ENCODE results near the gene CDH8.

CDH8 gene

DNA sequence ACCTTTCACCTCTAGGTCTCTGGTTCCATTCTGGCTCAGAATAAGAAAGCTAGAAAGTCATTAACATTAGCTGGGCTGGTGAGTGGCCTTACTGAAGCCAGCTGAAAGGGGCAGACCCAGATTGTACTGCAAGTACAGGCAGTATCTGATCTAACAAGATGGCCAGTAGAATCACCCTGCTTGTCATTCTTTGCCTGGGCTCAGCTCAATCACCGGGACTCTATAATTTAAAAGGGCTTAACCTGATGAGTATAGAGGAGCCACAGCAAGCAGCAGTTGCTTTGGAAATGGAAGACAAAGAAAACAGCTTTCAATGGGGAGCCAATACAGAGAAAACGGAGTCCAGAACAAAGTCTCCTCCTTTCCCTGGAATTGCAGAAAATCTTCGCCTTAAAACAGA is 13.6 kb downstream of the CDH8 start:
- no peak for DNase-seq

DNA sequence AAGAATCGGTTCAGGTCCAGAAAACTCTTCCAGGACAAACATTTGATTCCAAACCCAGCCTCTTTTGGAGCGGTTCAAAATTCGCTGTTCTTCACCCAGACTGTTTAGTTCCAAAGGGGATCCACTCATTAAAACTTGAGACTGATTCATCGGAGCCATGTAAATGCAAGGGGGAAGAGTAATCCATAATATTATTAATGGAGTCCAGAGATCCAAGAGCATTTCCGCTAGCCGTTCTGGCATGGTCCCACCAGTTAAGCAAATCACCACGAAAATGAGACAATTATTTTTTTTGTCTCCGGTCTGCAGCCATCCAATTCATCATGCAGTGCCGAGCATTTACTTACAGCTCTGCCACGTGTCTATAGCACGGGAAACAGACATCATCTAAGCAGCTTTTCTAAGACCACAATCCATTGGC is 15.1 kb downstream of the CDH8 start:
- DNase-seq, result no peak

DNA sequence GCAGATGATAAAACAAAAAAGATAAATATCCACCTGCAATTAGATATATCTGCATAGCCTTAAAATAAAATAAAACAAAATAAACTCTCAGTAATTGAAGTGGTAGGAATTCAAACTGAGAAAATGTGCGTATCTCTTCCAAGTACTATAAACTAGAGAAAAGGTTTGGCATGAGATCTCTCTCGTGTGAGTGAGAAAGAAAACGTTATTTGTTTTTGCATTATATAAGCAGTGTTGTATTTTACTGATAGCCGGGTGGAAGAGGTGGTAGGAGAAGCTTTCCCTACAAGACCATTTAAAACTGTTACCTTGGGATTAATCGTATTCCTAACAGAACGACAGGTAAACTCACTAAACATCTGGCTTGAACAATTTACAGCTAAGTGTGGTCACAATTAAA is 15.6 kb downstream of the CDH8 start:
- DNase-seq, result no peak

DNA sequence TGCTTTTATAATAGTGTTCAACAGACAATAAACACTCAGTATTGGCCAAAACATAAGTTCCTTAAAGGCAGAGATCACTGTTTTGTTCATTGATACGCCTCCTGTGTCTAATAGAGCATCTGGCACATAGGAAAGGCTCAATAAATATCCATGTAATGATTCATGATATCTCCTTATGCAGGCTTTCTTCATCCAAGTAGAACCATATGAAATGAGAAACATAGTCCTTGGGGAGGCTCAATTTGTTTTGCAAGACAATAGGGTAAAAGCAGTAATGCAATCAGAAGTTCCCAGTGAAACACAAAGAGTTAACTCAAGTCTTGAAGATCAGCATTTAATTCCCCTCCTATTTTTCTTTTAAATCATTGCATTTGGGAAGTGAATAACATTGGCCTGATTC is 16.4 kb downstream of the CDH8 start:
- DNase-seq, result no peak

DNA sequence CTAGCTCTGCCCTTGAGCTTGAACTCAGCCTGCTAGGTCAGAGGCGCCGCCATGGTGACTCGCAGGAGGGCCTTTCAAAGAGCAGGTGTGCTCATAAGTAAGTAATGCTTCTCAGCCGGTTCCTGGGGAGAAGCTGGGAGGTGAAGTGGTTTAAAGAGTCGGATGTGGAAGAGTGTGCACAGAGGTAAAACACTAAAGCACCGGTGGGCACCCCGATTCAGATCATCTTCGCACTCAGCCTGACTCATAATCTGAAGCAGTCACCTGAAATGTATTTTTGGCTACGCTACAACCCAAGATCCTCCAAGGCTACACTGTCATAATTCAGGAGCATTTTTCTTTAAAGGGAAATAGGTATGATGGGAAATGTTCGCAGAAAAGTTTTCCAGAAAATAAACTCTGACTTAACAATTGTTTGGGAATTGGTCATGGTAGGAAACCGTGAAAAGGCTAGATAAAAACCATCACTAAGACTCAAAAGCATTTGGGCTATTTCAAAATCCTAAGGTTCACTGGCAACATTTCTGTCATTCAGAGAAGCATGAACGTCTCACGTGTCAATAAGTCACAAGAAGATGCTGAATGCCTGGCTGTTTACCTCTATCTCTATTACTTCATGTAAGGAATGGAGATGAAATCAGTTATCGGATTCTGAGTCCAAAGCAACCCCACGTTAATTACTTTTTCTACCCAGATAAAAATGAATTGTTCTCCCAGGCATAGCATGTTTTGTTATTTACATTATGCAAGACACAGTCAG is 17.8 kb downstream of the CDH8 start:
- no peak for DNase-seq

DNA sequence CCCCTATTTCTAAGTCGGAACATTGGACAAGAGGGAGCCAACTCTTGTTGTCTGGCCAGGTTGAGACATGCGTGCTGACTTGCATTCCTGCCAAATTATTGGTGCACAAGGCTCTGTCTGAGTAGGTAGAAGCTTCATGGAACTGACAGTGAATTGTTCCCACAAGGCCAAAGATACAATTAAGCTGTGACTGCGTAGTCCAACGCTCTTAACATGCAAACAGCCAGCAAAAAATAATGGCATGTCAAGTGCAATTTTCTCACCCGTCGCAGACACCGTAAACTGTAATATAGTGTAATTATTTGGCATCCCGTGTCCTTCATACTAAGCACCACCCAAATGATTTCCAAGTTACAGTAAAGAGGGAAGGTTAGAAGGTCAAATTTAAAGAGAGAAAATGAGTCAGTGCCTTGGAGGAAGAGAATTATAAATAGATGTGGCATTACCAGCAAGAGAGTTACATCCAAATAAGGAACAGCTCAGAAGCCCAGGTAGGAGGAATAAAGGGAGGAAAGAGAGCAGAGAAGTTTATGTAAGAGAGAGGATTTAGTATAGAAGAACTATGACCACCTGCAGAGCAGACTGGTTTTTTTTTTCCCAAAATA is 21.8 kb downstream of the CDH8 start:
- no peak for DNase-seq

DNA sequence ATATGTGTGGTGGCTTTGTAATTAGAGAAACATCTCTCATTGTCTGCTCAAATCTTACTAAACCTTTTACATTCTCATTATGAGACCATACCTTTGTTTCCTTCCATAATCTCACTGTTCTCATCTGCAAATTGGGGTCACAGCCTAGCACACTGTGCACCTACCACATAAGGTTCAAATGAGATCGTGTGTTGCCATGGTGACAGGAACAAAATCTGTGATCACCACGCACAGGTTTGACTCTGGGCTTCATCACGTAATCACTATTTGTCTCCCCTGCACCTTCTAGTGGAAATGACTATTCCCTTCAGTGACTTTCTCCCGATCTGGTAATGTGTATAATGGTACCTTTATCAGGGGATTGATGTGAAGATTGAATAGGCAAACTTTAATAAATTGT is 26.1 kb downstream of the CDH8 start:
- DNase-seq, result no peak

DNA sequence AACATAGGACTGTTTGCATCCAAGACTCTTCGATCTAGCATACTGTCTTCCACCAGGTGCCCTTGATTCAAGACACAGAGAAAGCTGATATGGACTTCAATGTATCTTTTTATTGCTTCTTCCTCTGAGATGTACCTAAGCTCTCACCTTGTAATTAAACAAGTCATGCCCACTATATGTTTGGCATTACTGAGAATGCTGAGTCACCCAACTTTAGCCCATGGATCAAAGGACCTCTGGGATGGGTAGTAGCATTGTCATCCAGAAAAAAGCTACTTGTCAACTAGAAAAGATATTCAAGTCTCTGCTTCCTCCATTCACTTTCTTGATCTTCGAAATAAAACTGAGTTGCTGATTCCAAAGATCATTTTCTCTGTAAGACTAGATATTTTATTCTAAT is 37.8 kb downstream of the CDH8 start:
- DNase-seq, result no peak

DNA sequence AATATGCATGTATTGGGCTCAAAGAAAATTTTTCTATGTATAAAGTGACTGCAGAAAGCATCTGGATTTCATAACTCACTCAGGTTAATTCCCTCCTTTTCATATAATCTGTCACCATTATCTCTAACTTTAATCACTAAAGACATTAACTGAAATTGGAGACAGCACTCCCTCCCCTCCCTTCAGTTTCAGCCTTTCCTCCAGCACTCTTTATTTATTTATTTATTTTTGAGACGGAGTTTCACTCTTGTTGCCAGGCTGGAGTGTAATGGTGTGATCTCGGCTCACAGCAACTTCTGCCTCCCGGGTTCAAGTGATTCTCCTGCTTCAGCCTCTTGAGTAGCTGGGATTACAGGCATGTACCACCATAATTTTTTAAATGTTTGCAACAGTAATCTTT is 43.1 kb downstream of the CDH8 start:
- no peak for DNase-seq

DNA sequence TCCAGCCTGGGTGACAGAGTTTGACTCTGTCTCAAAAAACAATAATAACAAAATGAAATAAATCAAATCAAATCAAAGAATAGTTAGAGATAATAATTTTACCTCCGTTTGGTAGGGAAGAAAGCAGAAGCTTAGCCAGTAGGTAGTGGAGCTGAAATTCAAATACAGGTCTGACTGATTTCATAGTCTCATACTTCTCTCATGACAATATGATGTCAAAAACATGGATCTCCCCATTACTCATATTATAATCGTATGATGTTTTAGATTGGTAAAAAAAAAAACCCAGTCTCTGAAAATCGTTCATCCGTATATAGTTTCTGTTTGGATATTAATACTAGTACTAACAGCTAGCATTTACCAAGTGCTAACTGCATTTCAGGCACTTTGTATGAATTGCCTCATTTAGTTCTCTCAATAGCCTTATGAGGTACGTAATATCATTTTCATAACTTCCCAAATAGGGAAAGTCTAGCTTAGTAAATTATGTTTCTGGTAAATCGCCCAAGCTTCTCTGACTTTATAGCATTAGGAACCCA is 48.7 kb downstream of the CDH8 start:
- DNase-seq, result no peak

DNA sequence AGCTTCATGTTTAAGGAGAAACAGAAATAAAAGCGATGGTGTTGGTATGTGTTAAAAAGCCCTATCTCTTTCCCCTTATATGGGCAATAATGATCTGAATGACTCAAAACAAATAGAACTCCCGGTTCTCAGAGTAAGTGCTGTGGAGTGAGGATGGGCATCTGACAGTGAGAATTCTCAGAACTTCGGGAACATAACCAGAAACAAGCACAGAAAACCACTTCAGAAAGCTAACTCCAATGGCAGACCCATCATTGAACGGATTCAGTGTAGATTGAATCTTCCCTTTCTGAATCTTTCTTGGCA is 67.2 kb downstream of the CDH8 start:
- no peak for DNase-seq

DNA sequence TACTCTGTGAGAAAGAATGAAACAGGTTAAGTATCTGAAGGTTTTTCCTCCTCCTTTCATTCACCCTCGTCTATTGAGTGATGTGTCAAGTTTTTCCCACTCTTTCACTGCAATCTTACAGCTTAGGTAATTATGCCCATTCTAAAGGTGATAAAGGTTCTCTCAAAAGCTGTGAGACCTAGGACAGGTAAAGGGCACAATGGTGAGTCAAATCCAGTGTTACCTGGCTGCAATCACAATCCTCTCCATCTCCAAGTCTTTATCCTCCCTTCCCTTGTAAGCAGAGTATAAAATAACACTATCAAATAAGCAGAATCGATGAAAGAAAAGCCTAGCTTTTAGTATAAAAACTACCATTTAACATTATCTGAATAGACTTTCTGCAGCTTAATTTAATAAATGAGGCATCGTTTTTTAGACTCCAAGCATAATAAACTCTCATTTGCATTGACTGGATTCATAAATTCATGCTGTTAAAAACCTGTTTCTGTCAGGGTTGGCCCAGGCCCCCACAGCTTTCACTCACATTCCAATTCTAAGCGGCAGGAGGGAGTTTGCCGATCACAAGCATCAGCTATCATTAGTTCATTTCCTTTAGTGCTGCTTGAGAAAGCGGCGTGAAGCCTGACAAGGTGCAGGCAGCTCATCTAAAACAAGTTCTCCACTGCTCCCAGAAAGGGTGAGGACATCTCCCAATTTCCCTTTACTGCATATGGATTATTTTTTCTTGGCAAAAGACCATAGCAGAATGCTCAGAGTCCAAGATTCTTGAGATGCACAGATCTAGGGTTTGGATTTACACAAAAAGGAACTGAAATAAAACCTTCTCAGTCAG is 67.8 kb downstream of the CDH8 start:
- DNase-seq, result no peak

DNA sequence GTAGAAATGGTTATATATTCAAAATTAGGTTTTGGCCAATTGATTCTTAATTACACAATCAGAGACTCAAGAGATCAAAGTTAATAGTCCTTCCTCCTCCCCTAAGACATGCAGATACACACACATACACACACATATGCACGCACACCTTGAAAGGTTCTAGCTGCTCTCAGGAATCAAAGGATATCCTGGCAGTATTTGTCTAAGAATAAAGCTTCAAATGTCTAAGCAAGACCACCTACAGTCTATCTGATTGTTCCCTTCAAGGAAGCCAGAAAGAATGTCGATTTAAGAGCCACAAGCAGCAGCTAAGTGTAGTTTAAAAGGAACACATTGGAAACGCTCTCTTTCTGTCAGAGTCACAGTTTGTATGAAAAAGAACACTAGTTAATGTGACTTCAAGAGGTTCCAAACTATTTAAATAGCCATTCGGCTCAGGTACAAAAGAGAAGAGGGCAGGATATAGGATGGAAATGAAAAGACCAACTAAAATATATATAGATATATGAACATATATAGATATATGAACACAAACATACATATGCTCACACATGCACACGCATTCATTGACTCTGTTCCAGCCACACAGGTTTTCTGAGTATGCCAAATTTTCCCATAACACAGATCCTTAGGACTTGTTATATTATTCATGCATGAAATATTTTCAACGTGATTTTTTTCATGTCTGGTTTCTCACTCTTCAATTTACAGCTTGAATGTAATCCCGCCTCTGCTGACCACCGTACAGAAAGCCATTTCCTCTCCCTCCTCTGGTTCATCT is 79.0 kb downstream of the CDH8 start:
- no peak for DNase-seq

DNA sequence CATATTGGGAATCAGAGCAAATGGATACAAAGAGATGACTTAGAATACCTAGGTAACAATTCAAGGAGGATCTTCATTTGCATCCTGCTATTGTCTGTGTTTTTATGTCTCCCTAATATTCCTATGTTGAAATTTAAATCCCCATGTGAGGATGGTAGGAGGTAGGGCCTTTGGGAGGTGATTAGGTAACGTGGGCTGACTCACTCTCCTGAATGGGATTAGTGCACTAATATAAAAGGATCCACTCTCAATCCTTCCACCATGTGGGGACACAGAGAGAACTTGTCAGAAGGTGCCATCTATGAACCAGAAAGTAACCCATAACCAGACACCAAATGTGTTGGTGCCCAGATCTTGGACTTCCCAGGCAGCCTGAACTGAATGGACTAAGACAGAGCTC is 83.4 kb downstream of the CDH8 start:
- DNase-seq, result no peak

DNA sequence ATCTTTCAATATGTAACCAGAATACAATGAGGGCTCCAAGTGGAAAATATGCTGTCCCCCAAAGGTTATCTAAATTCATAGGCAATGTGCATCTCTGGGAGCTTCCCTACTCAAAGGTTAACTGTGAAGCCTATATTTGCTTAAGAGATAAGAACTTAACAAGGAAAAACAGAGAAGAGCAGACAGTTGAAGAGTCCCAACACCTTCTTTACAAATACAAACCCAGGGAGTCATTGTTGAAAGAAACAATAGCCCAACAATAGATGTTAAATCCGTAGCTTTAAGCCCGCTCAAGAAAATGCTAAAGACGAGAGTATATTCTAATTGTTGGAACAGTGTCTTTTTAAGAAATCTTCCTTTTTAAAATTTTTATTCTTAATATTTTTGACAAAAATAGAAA is 87.8 kb downstream of the CDH8 start:
- DNase-seq, result no peak

DNA sequence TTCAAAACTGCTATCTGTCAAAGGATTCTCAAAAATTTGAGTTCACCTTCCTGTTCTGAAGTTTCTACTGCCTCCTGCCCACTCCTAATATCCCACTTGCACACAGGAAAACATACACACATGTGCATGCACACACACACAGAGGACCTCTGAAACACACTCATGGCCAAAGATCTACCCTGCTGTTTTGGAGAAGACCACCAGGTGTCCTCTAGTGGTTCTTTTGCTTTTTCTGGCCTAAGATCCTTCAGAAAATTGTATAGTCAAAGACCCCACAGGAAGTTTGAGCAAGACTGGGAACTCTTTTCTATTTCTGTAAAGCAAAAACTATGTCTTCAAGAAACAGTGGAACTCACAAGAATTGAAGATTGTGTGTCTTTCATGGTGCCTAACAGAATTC is 90.2 kb downstream of the CDH8 start:
- DNase-seq, result no peak

DNA sequence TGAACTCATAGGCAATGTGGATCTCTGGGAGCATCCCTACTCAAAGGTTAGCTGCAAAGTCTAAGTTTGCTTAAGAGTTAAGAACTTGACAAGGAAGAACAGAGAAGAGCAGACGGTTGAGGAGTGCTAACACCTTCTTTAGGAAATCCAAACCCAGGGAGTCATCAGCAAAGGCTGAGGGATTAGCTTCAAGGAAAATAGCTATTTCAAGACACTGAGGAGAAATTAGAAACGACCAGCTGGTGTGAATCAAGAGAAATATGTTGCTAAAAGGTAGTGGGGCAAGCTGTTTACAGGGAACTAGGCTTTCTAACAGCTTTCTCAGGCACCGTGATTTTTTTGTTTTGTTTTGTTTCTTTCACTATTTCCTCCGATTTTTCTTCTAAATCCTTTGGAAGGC is 90.7 kb downstream of the CDH8 start:
- DNase-seq, result no peak

DNA sequence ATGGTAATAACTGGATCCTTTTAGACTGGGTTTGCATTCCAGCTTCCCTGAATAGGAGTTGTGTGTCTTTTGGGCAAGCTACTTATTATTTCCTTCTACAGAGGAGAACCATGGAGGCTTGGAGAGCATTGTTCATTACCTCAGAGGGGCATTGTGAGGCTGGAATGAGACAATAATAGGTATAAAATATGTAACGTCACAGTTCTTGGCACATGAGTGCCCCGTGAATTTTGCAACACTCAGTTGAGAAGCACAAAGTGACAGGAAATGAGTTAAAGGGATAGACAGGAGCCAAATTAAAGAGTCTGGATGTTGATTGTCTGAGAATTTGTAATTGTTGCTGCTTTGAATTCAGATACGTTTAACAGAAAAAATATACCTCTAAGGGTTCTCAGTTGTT is 92.2 kb downstream of the CDH8 start:
- DNase-seq, result no peak

DNA sequence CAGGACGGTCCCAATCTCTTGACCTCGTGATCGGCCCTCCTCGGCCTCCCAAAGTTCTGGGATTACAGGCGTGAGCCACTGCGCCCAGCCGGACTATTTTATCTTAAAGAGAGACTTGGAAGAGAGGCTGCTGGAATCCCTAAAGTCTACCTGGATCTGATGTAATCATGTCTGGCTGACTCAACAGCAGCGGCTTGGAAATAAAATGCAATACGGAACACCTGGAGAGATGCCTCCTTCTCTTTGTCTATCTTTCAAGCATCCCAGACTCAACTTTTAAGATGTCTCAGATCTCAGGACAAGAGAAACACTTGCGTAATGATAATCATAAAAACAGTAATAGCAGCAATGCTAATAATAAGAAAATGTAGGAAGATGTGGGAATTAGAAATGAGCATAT is 95.6 kb downstream of the CDH8 start:
- no peak for DNase-seq

DNA sequence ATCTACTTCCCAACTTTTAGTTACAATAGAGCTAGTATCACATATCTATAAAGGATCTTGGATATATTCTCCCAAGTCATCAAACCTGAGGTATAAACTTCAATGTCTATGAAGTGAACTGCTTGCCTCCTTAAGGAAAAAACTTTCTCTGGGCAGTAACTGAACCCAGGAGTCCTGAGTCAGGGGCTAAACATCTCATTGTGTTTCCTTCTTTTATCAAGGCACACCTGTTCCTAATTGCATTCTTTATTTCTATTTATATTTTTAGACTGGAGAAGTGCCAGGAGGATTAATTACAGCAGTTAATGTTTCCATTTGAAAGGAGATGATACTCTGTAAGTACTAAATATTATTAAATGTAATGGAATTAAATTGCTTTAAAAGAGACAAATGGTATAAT is 98.6 kb downstream of the CDH8 start:
- no peak for DNase-seq

DNA sequence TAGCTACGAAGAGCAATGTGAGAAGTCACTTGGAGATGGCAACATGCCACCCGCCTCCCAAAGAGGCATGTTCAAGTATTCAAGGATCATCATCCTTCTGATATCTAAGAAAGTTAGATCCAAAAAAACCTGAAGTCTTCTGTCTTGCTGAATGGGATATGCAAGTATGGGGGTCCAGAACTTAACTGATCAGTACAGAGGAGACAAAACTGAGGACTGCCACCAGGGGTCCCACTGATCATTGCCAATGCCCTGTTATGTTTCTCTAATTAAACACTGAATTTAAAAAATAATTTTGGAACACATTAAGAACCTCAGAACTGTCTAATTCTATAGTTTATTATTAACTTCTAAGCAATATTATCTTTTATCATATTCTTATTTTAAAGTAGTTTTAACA is 99.7 kb downstream of the CDH8 start:
- DNase-seq, result no peak

DNA sequence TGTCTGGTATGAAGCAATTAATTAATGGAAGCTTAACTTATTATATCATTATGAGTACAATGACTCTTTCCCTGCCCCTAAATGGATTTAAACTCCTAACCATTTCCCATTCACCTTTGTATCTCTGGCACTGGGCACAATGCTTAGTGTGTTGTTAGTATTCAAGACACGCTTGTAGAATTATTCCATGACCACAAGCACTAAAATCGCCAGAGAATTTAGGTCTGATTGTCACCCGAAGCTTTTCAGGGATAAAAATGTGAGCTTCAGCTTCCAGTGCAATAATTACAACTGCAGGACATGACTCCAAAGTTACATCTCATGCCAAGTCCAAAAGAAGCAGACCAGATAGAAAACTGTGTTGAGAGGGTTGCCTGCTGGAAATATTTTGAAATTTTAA is 101.6 kb downstream of the CDH8 start:
- DNase-seq, result no peak

DNA sequence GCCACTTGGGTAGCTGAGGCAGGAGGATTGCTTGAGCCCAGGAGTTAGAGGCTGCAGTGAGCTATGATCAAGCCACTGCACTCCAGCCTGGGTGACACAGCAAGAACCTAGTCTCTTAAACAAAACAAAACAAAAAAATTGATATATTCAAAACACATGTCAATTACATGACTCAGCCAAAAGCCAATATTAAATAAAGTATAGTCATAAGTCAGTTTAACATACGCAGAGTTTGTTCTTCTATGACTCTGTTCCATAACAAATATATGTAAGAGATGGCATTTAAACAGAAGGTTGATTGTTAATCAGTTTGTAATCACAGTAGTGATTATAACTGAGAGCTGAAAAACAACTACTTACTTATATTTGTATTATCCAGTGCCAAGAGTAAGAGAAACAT is 106.5 kb downstream of the CDH8 start:
- no peak for DNase-seq

Measured in CD4-positive, alpha-beta T cell treated with Interleukin-21 for 1 hour (primary cell).